Type B pancreatic cell (in vitro differentiated cells): ENCODE measurements around the gene ZC3H18. TPM values are rescaled to one million over a fixed set of nuclear protein-coding genes. Genes with fewer than 3 reads are reported as not detected.

Source experiments
- DNase-seq: peaks from one replicate; pipeline ENCODE4 v3.0.0; 2021; ENCODE audit warnings: mixed read lengths; ENCODE audit not compliant: unreplicated experiment; ENCODE audit errors: extremely low spot score
- H3K27ac Mint-ChIP-seq: 2 replicates; pipeline ENCODE4 v1.8.0; 2021; ENCODE audit warnings: mild to moderate bottlenecking, mixed read lengths
- H3K27me3 Mint-ChIP-seq: 2 replicates; pipeline ENCODE4 v1.8.0; 2021; ENCODE audit warnings: mixed read lengths
- H3K36me3 Mint-ChIP-seq: 2 replicates; pipeline ENCODE4 v1.8.0; 2021; ENCODE audit warnings: mixed read lengths
- H3K4me1 Mint-ChIP-seq: one replicate; pipeline ENCODE4 v1.8.0; 2021; ENCODE audit warnings: mixed read lengths; ENCODE audit not compliant: unreplicated experiment
- H3K4me3 Mint-ChIP-seq: 2 replicates; pipeline ENCODE4 v1.8.0; 2021; ENCODE audit warnings: mild to moderate bottlenecking, mixed read lengths
- H3K9me3 Mint-ChIP-seq: 2 replicates; pipeline ENCODE4 v1.8.0; 2021; ENCODE audit warnings: mixed read lengths
- total RNA-seq: library from RNA; stranded (reverse); gene quantifications from 2 replicates; pipeline ENCODE4 v1.2.1, GENCODE V29; 2021; ENCODE audit warnings: low replicate concordance
- TF ChIP-seq, protein P1 (sequence below): fragments of 200-600 bp; sonication (generic); conservative IDR thresholded peaks from 2 replicates; pipeline ENCODE4 v1.5.0; 2021; ENCODE audit warnings: antibody characterized with exemption, mild to moderate bottlenecking

The ZC3H18 gene
- total RNA-seq, 1 donor from 2014 or later = 70.2 TPM

DNA sequence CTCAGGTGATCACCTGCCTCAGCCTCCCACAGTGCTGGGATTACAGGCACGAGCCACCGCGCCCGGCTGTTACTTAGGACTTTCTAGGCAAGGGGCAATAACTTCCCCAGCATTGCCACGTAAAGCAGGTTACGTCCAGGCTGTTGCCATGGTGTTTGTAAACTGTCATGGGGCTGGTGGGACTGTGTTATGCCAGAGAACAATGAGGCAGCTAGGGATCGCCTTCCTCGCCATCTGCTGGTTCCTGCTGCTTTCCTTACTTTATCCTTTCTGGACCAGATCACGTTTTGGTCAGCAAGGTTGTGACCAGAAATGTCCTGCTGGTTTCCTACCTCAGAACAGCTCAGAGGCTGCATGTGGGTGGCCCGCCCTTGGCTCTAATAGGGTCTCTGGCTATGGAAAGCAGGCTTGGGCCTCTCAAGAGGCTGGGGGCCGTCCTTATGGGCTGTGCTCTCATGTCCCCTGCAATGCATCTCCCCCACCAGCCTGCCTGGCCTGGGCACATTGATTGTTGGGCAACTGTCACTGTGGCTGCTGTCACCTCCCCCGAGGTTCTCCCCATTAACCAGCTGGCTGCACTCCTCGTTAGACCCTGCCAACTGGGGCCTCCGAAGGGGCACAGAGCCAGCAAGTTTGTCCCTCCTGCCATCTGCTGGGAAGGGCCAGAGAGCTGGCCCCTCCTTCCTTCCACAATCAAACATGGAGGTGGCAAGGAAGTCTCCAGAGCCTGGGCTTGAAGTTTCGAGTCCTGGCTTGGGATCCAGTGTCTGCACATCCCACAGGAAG, 28.2 kb upstream of the ZC3H18 start:
- Mint-ChIP-seq H3K27ac (no peak overlapping the region), H3K36me3 (no peaks in the 10 kb centered on the region), H3K4me3 (no peak overlapping the region), H3K4me1 (no peaks in the 10 kb centered on the region), H3K27me3 (peaks cover 33% of the 10 kb centered on the region), H3K9me3 (peaks cover 7% of the 10 kb centered on the region)
- DNase-seq = no peak
- TF ChIP-seq, protein P1, sequence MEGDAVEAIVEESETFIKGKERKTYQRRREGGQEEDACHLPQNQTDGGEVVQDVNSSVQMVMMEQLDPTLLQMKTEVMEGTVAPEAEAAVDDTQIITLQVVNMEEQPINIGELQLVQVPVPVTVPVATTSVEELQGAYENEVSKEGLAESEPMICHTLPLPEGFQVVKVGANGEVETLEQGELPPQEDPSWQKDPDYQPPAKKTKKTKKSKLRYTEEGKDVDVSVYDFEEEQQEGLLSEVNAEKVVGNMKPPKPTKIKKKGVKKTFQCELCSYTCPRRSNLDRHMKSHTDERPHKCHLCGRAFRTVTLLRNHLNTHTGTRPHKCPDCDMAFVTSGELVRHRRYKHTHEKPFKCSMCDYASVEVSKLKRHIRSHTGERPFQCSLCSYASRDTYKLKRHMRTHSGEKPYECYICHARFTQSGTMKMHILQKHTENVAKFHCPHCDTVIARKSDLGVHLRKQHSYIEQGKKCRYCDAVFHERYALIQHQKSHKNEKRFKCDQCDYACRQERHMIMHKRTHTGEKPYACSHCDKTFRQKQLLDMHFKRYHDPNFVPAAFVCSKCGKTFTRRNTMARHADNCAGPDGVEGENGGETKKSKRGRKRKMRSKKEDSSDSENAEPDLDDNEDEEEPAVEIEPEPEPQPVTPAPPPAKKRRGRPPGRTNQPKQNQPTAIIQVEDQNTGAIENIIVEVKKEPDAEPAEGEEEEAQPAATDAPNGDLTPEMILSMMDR = no peak

DNA sequence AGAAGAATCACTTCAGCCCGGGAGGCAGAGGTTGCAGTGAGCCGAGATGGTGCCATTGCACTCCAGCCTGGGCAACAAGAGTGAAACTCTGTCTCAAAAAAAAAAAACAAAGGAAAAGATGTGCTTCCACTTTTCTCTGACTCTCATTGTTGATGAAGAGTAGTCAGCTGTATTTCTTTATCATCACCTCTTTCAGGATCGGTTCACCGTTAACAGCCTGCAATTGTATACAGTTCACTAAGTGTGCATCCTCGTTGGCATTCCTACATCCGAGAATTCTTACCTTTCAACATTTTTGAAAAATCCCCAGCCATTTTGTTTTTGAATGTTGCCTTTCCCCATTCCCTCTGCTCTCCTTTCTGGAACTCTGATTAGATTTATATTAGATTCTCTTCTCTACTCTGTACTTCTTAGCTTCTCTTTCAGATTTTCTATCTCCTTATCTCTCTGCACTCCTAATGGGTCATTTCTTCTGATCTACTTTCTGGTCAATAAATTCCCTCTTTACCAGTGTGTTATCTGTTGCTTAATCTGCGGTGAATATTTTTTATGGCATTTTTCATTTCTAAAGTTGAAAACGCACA, 26.9 kb upstream of the ZC3H18 start:
- TF ChIP-seq, protein P1 = no peak
- no peaks in the 10 kb centered on the region for H3K36me3 Mint-ChIP-seq
- H3K27me3 Mint-ChIP-seq = peaks cover 27% of the 10 kb centered on the region
- no peaks in the 10 kb centered on the region for H3K4me1 Mint-ChIP-seq
- H3K4me3 Mint-ChIP-seq = no peak overlapping the region
- H3K27ac Mint-ChIP-seq = no peak overlapping the region
- no peak for DNase-seq
- H3K9me3 Mint-ChIP-seq = peaks cover 7% of the 10 kb centered on the region

DNA sequence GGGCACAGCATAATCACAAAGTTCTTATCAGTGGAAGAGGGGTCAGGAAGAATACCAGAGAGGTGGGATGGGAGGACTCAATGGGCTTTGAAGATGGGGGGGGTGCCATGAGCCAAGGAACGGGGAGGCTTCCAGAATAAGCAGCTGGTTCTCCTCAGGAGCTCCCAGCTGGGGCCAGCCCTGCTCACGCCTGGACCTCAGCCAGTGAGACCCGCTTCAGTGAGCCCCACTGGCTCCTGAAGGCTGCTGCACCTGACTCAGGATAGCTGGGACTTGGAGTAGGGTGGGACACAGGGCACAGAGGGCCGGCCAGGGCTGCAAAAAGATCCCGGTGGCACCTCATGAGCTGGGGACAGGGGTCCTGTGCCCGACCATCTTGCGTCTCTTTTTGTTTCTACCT, 24.4 kb upstream of the ZC3H18 start:
- Mint-ChIP-seq H3K9me3 (peaks cover 7% of the 10 kb centered on the region), H3K4me1 (no peaks in the 10 kb centered on the region), H3K36me3 (no peaks in the 10 kb centered on the region), H3K27ac (no peak overlapping the region), H3K27me3 (peaks cover 34% of the 10 kb centered on the region), H3K4me3 (no peak overlapping the region)
- DNase-seq = no peak
- TF ChIP-seq, protein P1 = no peak

GRCh38 chr16:88548131-88548874, 21.9 kb upstream of the ZC3H18 start:
- peaks cover 5% of the 10 kb centered on the region for H3K9me3 Mint-ChIP-seq
- H3K4me3 Mint-ChIP-seq = no peak overlapping the region
- H3K4me1 Mint-ChIP-seq = peaks cover 5% of the 10 kb centered on the region
- no peak for DNase-seq
- TF ChIP-seq, protein P1 = no peak
- no peaks in the 10 kb centered on the region for H3K36me3 Mint-ChIP-seq
- no peak overlapping the region for H3K27ac Mint-ChIP-seq
- H3K27me3 Mint-ChIP-seq = peaks cover 36% of the 10 kb centered on the region

DNA sequence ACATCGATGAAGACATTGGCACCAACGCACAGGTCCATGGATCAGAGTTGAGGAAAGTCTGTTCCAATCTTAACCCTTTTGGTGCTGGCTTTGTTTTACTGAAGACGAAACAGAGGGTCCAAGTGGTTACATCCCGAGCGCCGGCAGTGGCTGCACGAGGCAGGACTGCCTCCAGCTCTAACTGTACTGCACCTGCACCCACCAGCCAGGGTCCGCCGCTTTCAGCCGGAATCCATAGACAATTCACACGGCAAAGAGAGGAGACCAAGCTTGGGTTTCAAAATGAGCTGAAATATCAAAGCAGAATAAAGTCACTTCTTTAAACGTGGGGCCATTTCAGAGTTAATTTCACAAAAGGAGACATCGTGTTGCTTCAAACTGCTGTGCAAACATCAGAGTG, 21.2 kb upstream of the ZC3H18 start:
- Mint-ChIP-seq H3K27ac (no peak overlapping the region), H3K4me1 (peaks cover 5% of the 10 kb centered on the region), H3K27me3 (peaks cover 37% of the 10 kb centered on the region)

More for the DNA sequence above, 21.2 kb upstream of the ZC3H18 start:
- TF ChIP-seq, protein P1 = no peak
- Mint-ChIP-seq H3K36me3 (no peaks in the 10 kb centered on the region), H3K4me3 (no peak overlapping the region), H3K9me3 (no peaks in the 10 kb centered on the region)
- DNase-seq = no peak
